DMS79 treated with DMSO at 0.1 percent for 48 hours (cell line): Measurements from ENCODE around the gene AGTPBP1.
"Not testable (repeated sequence)": the region's sequence is repeated elsewhere in the genome, so short reads cannot be mapped to it uniquely, and the experiment has no call there.

ENCODE experiments used
- DNase-seq: peaks from one replicate; lab custom pipeline; 2025; lab: John Stamatoyannopoulos, UW

The AGTPBP1 gene

GRCh38 chr9:85719411-85719810, 22.3 kb downstream of the AGTPBP1 start:
- not testable (repeated sequence) for DNase-seq

GRCh38 chr9:85717818-85718217, 23.9 kb downstream of the AGTPBP1 start:
- DNase-seq, result not testable (repeated sequence)

GRCh38 chr9:85717220-85717619, 24.5 kb downstream of the AGTPBP1 start:
- DNase-seq, result no peak

GRCh38 chr9:85716031-85716877, 25.5 kb downstream of the AGTPBP1 start:
- no peak for DNase-seq

- DNase-seq, result no peak
Measured at GRCh38 chr9:85715587-85715986, 26.2 kb downstream of the AGTPBP1 start.

- DNase-seq, result no peak
Measured at GRCh38 chr9:85713897-85714296, 27.9 kb downstream of the AGTPBP1 start.

GRCh38 chr9:85704744-85705143, 37.0 kb downstream of the AGTPBP1 start:
- no peak for DNase-seq

- no peak for DNase-seq
Measured at GRCh38 chr9:85703398-85703797, 38.4 kb downstream of the AGTPBP1 start.

GRCh38 chr9:85702726-85703289, 38.9 kb downstream of the AGTPBP1 start:
- no peak for DNase-seq

GRCh38 chr9:85702191-85702590, 39.6 kb downstream of the AGTPBP1 start:
- DNase-seq, result no peak

- no peak for DNase-seq
Measured at GRCh38 chr9:85700330-85700729, 41.4 kb downstream of the AGTPBP1 start.

GRCh38 chr9:85688361-85688760, 53.4 kb downstream of the AGTPBP1 start:
- no peak for DNase-seq

- no peak for DNase-seq
Measured at GRCh38 chr9:85685081-85685480, 56.7 kb downstream of the AGTPBP1 start.

GRCh38 chr9:85676790-85677189, 65.0 kb downstream of the AGTPBP1 start:
- DNase-seq, result no peak

- DNase-seq, result no peak
Measured at GRCh38 chr9:85667374-85667773, 74.4 kb downstream of the AGTPBP1 start.

- no peak for DNase-seq
Measured at GRCh38 chr9:85666086-85666485, 75.7 kb downstream of the AGTPBP1 start.

GRCh38 chr9:85662573-85662972, 79.2 kb downstream of the AGTPBP1 start:
- DNase-seq, result no peak

- no peak for DNase-seq
Measured at GRCh38 chr9:85658716-85659115, 83.0 kb downstream of the AGTPBP1 start.

GRCh38 chr9:85653153-85653552, 88.6 kb downstream of the AGTPBP1 start:
- DNase-seq, result no peak

- DNase-seq, result no peak
Measured at GRCh38 chr9:85647571-85647970, 94.2 kb downstream of the AGTPBP1 start.

GRCh38 chr9:85645909-85646627, 95.7 kb downstream of the AGTPBP1 start:
- no peak for DNase-seq

- DNase-seq, result no peak
Measured at GRCh38 chr9:85640425-85640824, 101.3 kb downstream of the AGTPBP1 start.

GRCh38 chr9:85639675-85640186, 102.0 kb downstream of the AGTPBP1 start:
- no peak for DNase-seq
